Astrocyte of the cerebellum (primary cell): Measurements from ENCODE around the gene SKAP2.

Source experiments
- DNase-seq: peaks from one replicate; pipeline ENCODE4 v3.0.0-alpha.2; 2011; ENCODE audit warnings: low read depth
- H3K4me3 ChIP-seq: 2 replicates; pipeline ENCODE4 v1.5.1; 2011; ENCODE audit warnings: mild to moderate bottlenecking, low read depth, low read length, moderate library complexity
- CTCF ChIP-seq: IDR thresholded peaks from 2 replicates; pipeline ENCODE4 v1.5.1; 2012; ENCODE audit warnings: low read length, low read depth, moderate library complexity, mild to moderate bottlenecking; ENCODE audit errors: missing control alignments
- in situ Hi-C: cut with HindIII; loops from 2 replicates; pipeline ENCODE4 v1.10.0; 2017; ENCODE audit warnings: low sequenced_read_pairs

The SKAP2 gene

GRCh38 chr7:26645121-26645520, 219.3 kb downstream of the SKAP2 start:
- H3K4me3 ChIP-seq: no peak overlapping the region
- in situ Hi-C loops: no loop called here
- TF ChIP-seq CTCF: no peak
- no peak for DNase-seq

- no peak for DNase-seq
- no peak for TF ChIP-seq CTCF
- H3K4me3 ChIP-seq: no peak overlapping the region
- in situ Hi-C loops: no loop called here
These were observed 222.0 kb downstream of the SKAP2 start for GRCh38 chr7:26642416-26642815.

GRCh38 chr7:26639695-26640094, 224.7 kb downstream of the SKAP2 start:
- H3K4me3 ChIP-seq: no peak overlapping the region
- in situ Hi-C loops: no loop called here
- TF ChIP-seq CTCF: no peak
- no peak for DNase-seq

- DNase-seq: no peak
- no peak for TF ChIP-seq CTCF
- in situ Hi-C loops: no loop called here
- H3K4me3 ChIP-seq: no peak overlapping the region
These were observed 225.3 kb downstream of the SKAP2 start for GRCh38 chr7:26639111-26639510.

GRCh38 chr7:26638140-26638539, 226.2 kb downstream of the SKAP2 start:
- no peak for TF ChIP-seq CTCF
- no peak for DNase-seq
- in situ Hi-C loops: no loop called here
- H3K4me3 ChIP-seq: no peak overlapping the region

- no peak overlapping the region for H3K4me3 ChIP-seq
- in situ Hi-C loops: no loop called here
- no peak for DNase-seq
- no peak for TF ChIP-seq CTCF
These were observed 226.8 kb downstream of the SKAP2 start for GRCh38 chr7:26637610-26638009.

- no peak for DNase-seq
- no peak for TF ChIP-seq CTCF
- no peak overlapping the region for H3K4me3 ChIP-seq
- in situ Hi-C loops: no loop called here
These were observed 227.6 kb downstream of the SKAP2 start for GRCh38 chr7:26636808-26637207.
